ENCODE results near the gene CCND2.

Gene CCND2

GRCh38 chr12:4279198-4279690 is 5.7 kb downstream of the CCND2 start:
- H3K36me3 ChIP-seq (ENCODE audit: insufficient read depth, low read depth, low read length), result peaks cover 82% of the 10 kb centered on the region
- H3K27me3 ChIP-seq (ENCODE audit: insufficient read depth, low read length), result no peaks in the 10 kb centered on the region

GRCh38 chr12:4280351-4281163 is 7.0 kb downstream of the CCND2 start:
- H3K4me1 ChIP-seq (ENCODE audit: insufficient read depth, low read length), result peaks cover 21% of the 10 kb centered on the region
- no peaks in the 10 kb centered on the region for H3K27me3 ChIP-seq (ENCODE audit: insufficient read depth, low read length)
- H3K36me3 ChIP-seq (ENCODE audit: insufficient read depth, low read depth, low read length), result peaks cover 95% of the 10 kb centered on the region
- no peaks in the 10 kb centered on the region for H3K9me3 ChIP-seq (ENCODE audit: insufficient read depth, low read depth, low read length)
- no peak overlapping the region for H3K27ac ChIP-seq (ENCODE audit: low read length)
- no peak overlapping the region for H3K4me3 ChIP-seq (ENCODE audit: low read length)
- H3K9ac ChIP-seq (ENCODE audit: low read depth, low read length), result no peak overlapping the region

More at GRCh38 chr12:4279198-4279690, 5.7 kb downstream of the CCND2 start:
- Histone ChIP-seq H3K4me3 (ENCODE audit: low read length) (no peak overlapping the region), H3K4me1 (ENCODE audit: insufficient read depth, low read length) (peaks cover 21% of the 10 kb centered on the region), H3K27ac (ENCODE audit: low read length) (no peak overlapping the region), H3K9ac (ENCODE audit: low read depth, low read length) (no peak overlapping the region), H3K9me3 (ENCODE audit: insufficient read depth, low read depth, low read length) (no peaks in the 10 kb centered on the region)

GRCh38 chr12:4281173-4281654 is 7.7 kb downstream of the CCND2 start:
- Histone ChIP-seq H3K9me3 (ENCODE audit: insufficient read depth, low read depth, low read length) (no peaks in the 10 kb centered on the region), H3K4me1 (ENCODE audit: insufficient read depth, low read length) (peaks cover 20% of the 10 kb centered on the region), H3K9ac (ENCODE audit: low read depth, low read length) (no peak overlapping the region), H3K36me3 (ENCODE audit: insufficient read depth, low read depth, low read length) (peaks cover 98% of the 10 kb centered on the region), H3K27me3 (ENCODE audit: insufficient read depth, low read length) (no peaks in the 10 kb centered on the region), H3K27ac (ENCODE audit: low read length) (no peak overlapping the region), H3K4me3 (ENCODE audit: low read length) (no peak overlapping the region)

- Histone ChIP-seq H3K4me3 (ENCODE audit: low read length) (no peak overlapping the region), H3K27me3 (ENCODE audit: insufficient read depth, low read length) (no peaks in the 10 kb centered on the region), H3K27ac (ENCODE audit: low read length) (no peak overlapping the region), H3K4me1 (ENCODE audit: insufficient read depth, low read length) (peaks cover 11% of the 10 kb centered on the region), H3K9ac (ENCODE audit: low read depth, low read length) (no peak overlapping the region), H3K9me3 (ENCODE audit: insufficient read depth, low read depth, low read length) (no peaks in the 10 kb centered on the region), H3K36me3 (ENCODE audit: insufficient read depth, low read depth, low read length) (peaks cover 98% of the 10 kb centered on the region)
These were observed 8.7 kb downstream of the CCND2 start for GRCh38 chr12:4282103-4282891.

- peaks cover 98% of the 10 kb centered on the region for H3K36me3 ChIP-seq (ENCODE audit: insufficient read depth, low read depth, low read length)
- peaks cover 4% of the 10 kb centered on the region for H3K4me1 ChIP-seq (ENCODE audit: insufficient read depth, low read length)
- H3K4me3 ChIP-seq (ENCODE audit: low read length), result no peak overlapping the region
- H3K9ac ChIP-seq (ENCODE audit: low read depth, low read length), result no peak overlapping the region
- no peak overlapping the region for H3K27ac ChIP-seq (ENCODE audit: low read length)
- no peaks in the 10 kb centered on the region for H3K27me3 ChIP-seq (ENCODE audit: insufficient read depth, low read length)
- no peaks in the 10 kb centered on the region for H3K9me3 ChIP-seq (ENCODE audit: insufficient read depth, low read depth, low read length)
These were observed 9.4 kb downstream of the CCND2 start for GRCh38 chr12:4282892-4283511.

GRCh38 chr12:4283512-4284255 is 10.1 kb downstream of the CCND2 start:
- no peaks in the 10 kb centered on the region for H3K27me3 ChIP-seq (ENCODE audit: insufficient read depth, low read length)
- no peaks in the 10 kb centered on the region; the same call in 1 of the 2 replicates for H3K4me1 ChIP-seq (ENCODE audit: insufficient read depth, low read length)
- no peak overlapping the region for H3K27ac ChIP-seq (ENCODE audit: low read length)
- H3K36me3 ChIP-seq (ENCODE audit: insufficient read depth, low read depth, low read length), result peaks cover 98% of the 10 kb centered on the region
- H3K4me3 ChIP-seq (ENCODE audit: low read length), result no peak overlapping the region
- H3K9me3 ChIP-seq (ENCODE audit: insufficient read depth, low read depth, low read length), result no peaks in the 10 kb centered on the region
- H3K9ac ChIP-seq (ENCODE audit: low read depth, low read length), result no peak overlapping the region

- Histone ChIP-seq H3K9ac (ENCODE audit: low read depth, low read length) (no peak overlapping the region), H3K27ac (ENCODE audit: low read length) (no peak overlapping the region), H3K36me3 (ENCODE audit: insufficient read depth, low read depth, low read length) (peaks cover 98% of the 10 kb centered on the region), H3K4me1 (ENCODE audit: insufficient read depth, low read length) (no peaks in the 10 kb centered on the region; the same call in 1 of the 2 replicates), H3K9me3 (ENCODE audit: insufficient read depth, low read depth, low read length) (no peaks in the 10 kb centered on the region), H3K4me3 (ENCODE audit: low read length) (no peak overlapping the region), H3K27me3 (ENCODE audit: insufficient read depth, low read length) (no peaks in the 10 kb centered on the region)
These were observed 10.7 kb downstream of the CCND2 start for GRCh38 chr12:4284306-4284705.

- H3K36me3 ChIP-seq (ENCODE audit: insufficient read depth, low read depth, low read length), result peaks cover 98% of the 10 kb centered on the region
- no peaks in the 10 kb centered on the region for H3K4me1 ChIP-seq (ENCODE audit: insufficient read depth, low read length)
- H3K4me3 ChIP-seq (ENCODE audit: low read length), result no peak overlapping the region
- no peak overlapping the region for H3K9ac ChIP-seq (ENCODE audit: low read depth, low read length)
- H3K27ac ChIP-seq (ENCODE audit: low read length), result no peak overlapping the region
- no peaks in the 10 kb centered on the region for H3K9me3 ChIP-seq (ENCODE audit: insufficient read depth, low read depth, low read length)
- H3K27me3 ChIP-seq (ENCODE audit: insufficient read depth, low read length), result no peaks in the 10 kb centered on the region
These were observed 11.5 kb downstream of the CCND2 start for GRCh38 chr12:4285070-4285469.

- H3K27me3 ChIP-seq (ENCODE audit: insufficient read depth, low read length), result no peaks in the 10 kb centered on the region
- H3K27ac ChIP-seq (ENCODE audit: low read length), result no peak overlapping the region
- H3K9me3 ChIP-seq (ENCODE audit: insufficient read depth, low read depth, low read length), result no peaks in the 10 kb centered on the region
- no peaks in the 10 kb centered on the region for H3K4me1 ChIP-seq (ENCODE audit: insufficient read depth, low read length)
- no peak overlapping the region for H3K4me3 ChIP-seq (ENCODE audit: low read length)
- peaks cover 98% of the 10 kb centered on the region for H3K36me3 ChIP-seq (ENCODE audit: insufficient read depth, low read depth, low read length)
- no peak overlapping the region for H3K9ac ChIP-seq (ENCODE audit: low read depth, low read length)
These were observed 12.7 kb downstream of the CCND2 start for GRCh38 chr12:4286228-4286627.

GRCh38 chr12:4286771-4287317 is 13.3 kb downstream of the CCND2 start:
- H3K9me3 ChIP-seq (ENCODE audit: insufficient read depth, low read depth, low read length), result no peaks in the 10 kb centered on the region
- no peak overlapping the region for H3K9ac ChIP-seq (ENCODE audit: low read depth, low read length)
- no peaks in the 10 kb centered on the region for H3K4me1 ChIP-seq (ENCODE audit: insufficient read depth, low read length)
- H3K4me3 ChIP-seq (ENCODE audit: low read length), result no peak overlapping the region
- H3K27ac ChIP-seq (ENCODE audit: low read length), result no peak overlapping the region
- no peaks in the 10 kb centered on the region for H3K27me3 ChIP-seq (ENCODE audit: insufficient read depth, low read length)
- H3K36me3 ChIP-seq (ENCODE audit: insufficient read depth, low read depth, low read length), result peaks cover 99% of the 10 kb centered on the region
